GM12891 (cell line): ENCODE measurements around the gene RXFP4.

Experiments
- POLR2A ChIP-seq: IDR thresholded peaks from 2 replicates; pipeline ENCODE4 v1.6.1; 2011; ENCODE audit warnings: low read depth, low read length, control low read depth
- POLR2AphosphoS5 ChIP-seq: IDR thresholded peaks from 2 replicates; pipeline ENCODE4 v1.6.1; 2011; ENCODE audit warnings: low read depth, low read length, control low read depth
- POU2F2 ChIP-seq: IDR thresholded peaks from 2 replicates; pipeline ENCODE4 v1.6.1; 2011; ENCODE audit warnings: low read depth, mild to moderate bottlenecking, control low read depth, low read length, moderate library complexity
- TAF1 ChIP-seq: IDR thresholded peaks from 2 replicates; pipeline ENCODE4 v1.6.1; 2011; ENCODE audit warnings: low read depth, low read length, control low read depth

- TF ChIP-seq POU2F2 (no peak), POLR2A (no peak), TAF1 (no peak), POLR2AphosphoS5 (no peak)
Measured at GRCh38 chr1:155940482-155940992, 901 bp upstream of the RXFP4 start.
